H1 (cell line): ENCODE results near the gene TMEM135. TPM values are rescaled to one million over a fixed set of nuclear protein-coding genes. Genes with fewer than 3 reads are reported as not detected.

Source experiments
- CTCF ChIA-PET: fragments of 300-600 bp; sonication (Branson Sonifier 250); formaldehyde crosslinking; loops from one replicate; lab custom pipeline; 2021; ENCODE audit not compliant: partially characterized antibody; lab: Charles Lee
- POLR2A ChIA-PET: fragments of 300-600 bp; sonication (Branson Sonifier 250); formaldehyde crosslinking; loops from one replicate; lab custom pipeline; 2021; ENCODE audit warnings: inconsistent platforms; ENCODE audit not compliant: partially characterized antibody; lab: Charles Lee
- DNase-seq, 2 experiments: peaks; one replicate each; pipeline versions ENCODE4 v3.0.0 to v3.0.0-alpha.2; 2010 to 2022; ENCODE audit warnings: low spot score in 2 of 2, low read depth in 1 of 2, mixed read lengths in 1 of 2
- FAIRE-seq: peaks from 2 replicates; lab custom pipeline; 2011; peaks lifted over from hg19 to GRCh38; lab: Jason Lieb, UNC
- H2AFZ ChIP-seq: 2 replicates; pipeline ENCODE4 v1.8.1; 2012; ENCODE audit warnings: low read length, inconsistent platforms
- H2AK5ac ChIP-seq: 2 replicates; pipeline ENCODE4 v1.6.1; 2013; ENCODE audit warnings: low read depth, low read length
- H2BK120ac ChIP-seq: replicated peaks from 2 replicates; pipeline ENCODE3; 2013; ENCODE audit warnings: low read depth, low read length, inconsistent platforms
- H2BK12ac ChIP-seq: 2 replicates; pipeline ENCODE4 v1.6.1; 2013; ENCODE audit warnings: low read depth, low read length
- H2BK15ac ChIP-seq: 2 replicates; pipeline ENCODE4 v1.6.1; 2013; ENCODE audit warnings: low read length
- H2BK20ac ChIP-seq: 2 replicates; pipeline ENCODE4 v1.6.1; 2013; ENCODE audit warnings: low read length
- H2BK5ac ChIP-seq: 2 replicates; pipeline ENCODE4 v1.6.1; 2013; ENCODE audit warnings: low read depth, low read length
- H3K14ac ChIP-seq: 2 replicates; pipeline ENCODE4 v1.6.1; 2013; ENCODE audit warnings: inconsistent platforms; ENCODE audit not compliant: insufficient read length
- H3K18ac ChIP-seq: 2 replicates; pipeline ENCODE4 v1.6.1; 2013; ENCODE audit warnings: low read length; ENCODE audit errors: extremely low read depth
- H3K23ac ChIP-seq: 2 replicates; pipeline ENCODE4 v1.6.1; 2013; ENCODE audit warnings: inconsistent platforms; ENCODE audit not compliant: insufficient read length
- H3K23me2 ChIP-seq: 2 replicates; pipeline ENCODE4 v1.6.1; 2013; ENCODE audit warnings: low read depth, low read length
- H3K27ac ChIP-seq: 2 replicates; pipeline ENCODE4 v1.6.1; 2011; ENCODE audit warnings: low read depth, low read length, inconsistent platforms
- H3K27me3 ChIP-seq, 4 experiments: replicated peaks in 1 of 4; 1 replicate in 1 of 4; 2 replicates in 3 of 4; pipeline versions ENCODE4 v1.6.1 to v1.8.1; 2011 to 2013; ENCODE audit warnings: low read length in 3 of 4, mild to moderate bottlenecking in 3 of 4, inconsistent platforms in 2 of 4, mixed read lengths in 2 of 4, moderate library complexity in 1 of 4; ENCODE audit not compliant: control insufficient read depth in 3 of 4, insufficient read depth in 3 of 4; ENCODE audit errors: extremely low read depth in 1 of 4
- H3K36me3 ChIP-seq, 4 experiments: 2 replicates each; pipeline versions ENCODE4 v1.6.1 to v1.8.1; 2011 to 2013; ENCODE audit warnings: mild to moderate bottlenecking in 4 of 4, low read length in 3 of 4, moderate library complexity in 2 of 4, control low read depth in 1 of 4, inconsistent platforms in 1 of 4; ENCODE audit not compliant: insufficient read depth in 4 of 4, control insufficient read depth in 2 of 4
- H3K4ac ChIP-seq: replicated peaks from 2 replicates; pipeline ENCODE3; 2013; ENCODE audit warnings: low read length, low read depth, mixed read lengths, inconsistent platforms; ENCODE audit not compliant: insufficient read length
- H3K4me1 ChIP-seq, 4 experiments: replicated peaks in 1 of 4; 1 replicate in 1 of 4; 2 replicates in 3 of 4; pipeline versions ENCODE4 v1.6.1 to v1.8.1; 2011 to 2013; ENCODE audit warnings: low read length in 3 of 4, inconsistent platforms in 2 of 4, mixed read lengths in 1 of 4; ENCODE audit not compliant: insufficient read depth in 4 of 4, control insufficient read depth in 3 of 4
- H3K4me2 ChIP-seq, 2 experiments: 2 replicates each; pipeline versions ENCODE4 v1.6.1 to v1.8.1; 2011 to 2013; ENCODE audit warnings: low read depth in 2 of 2, low read length in 2 of 2, control low read depth in 1 of 2, inconsistent platforms in 1 of 2, mild to moderate bottlenecking in 1 of 2; ENCODE audit not compliant: insufficient read depth in 1 of 2
- H3K4me3 ChIP-seq, 4 experiments: fragments of 200-600, 300-600 bp in 1 of 4; sonication (generic), shearing (Covaris generic), sonication (Bioruptor Twin) in 1 of 4; 2 replicates each; pipeline versions ENCODE4 v1.5.1 to v1.8.1; 2011 to 2016; ENCODE audit warnings: low read length in 4 of 4, low read depth in 3 of 4, control low read depth in 2 of 4, inconsistent platforms in 2 of 4, mild to moderate bottlenecking in 2 of 4, mixed read lengths in 1 of 4, moderate library complexity in 1 of 4; ENCODE audit not compliant: insufficient read depth in 2 of 4; ENCODE audit errors: extremely low read depth in 1 of 4
- H3K56ac ChIP-seq: replicated peaks from 2 replicates; pipeline ENCODE3; 2013; ENCODE audit warnings: low read depth, mild to moderate bottlenecking, mixed read lengths, low read length, inconsistent platforms; ENCODE audit not compliant: insufficient read length
- H3K79me1 ChIP-seq: 2 replicates; pipeline ENCODE4 v1.6.1; 2013; ENCODE audit warnings: low read depth, low read length, control low read depth
- H3K79me2 ChIP-seq, 2 experiments: 2 replicates each; pipeline versions ENCODE4 v1.6.1 to v1.8.1; 2012 to 2013; ENCODE audit warnings: low read length in 2 of 2, mild to moderate bottlenecking in 2 of 2, inconsistent platforms in 1 of 2; ENCODE audit not compliant: insufficient read depth in 2 of 2, control insufficient read depth in 1 of 2
- H3K9ac ChIP-seq, 4 experiments: replicated peaks in 1 of 4; 1 replicate in 1 of 4; 2 replicates in 3 of 4; pipeline versions ENCODE4 v1.6.1 to v1.8.1; 2011 to 2013; ENCODE audit warnings: low read depth in 3 of 4, low read length in 3 of 4, control low read depth in 2 of 4, mild to moderate bottlenecking in 2 of 4, moderate library complexity in 2 of 4, inconsistent platforms in 1 of 4; ENCODE audit errors: extremely low read depth in 1 of 4
- H3K9me3 ChIP-seq, 2 experiments: 2 replicates each; pipeline versions ENCODE4 v1.6.1 to v1.8.1; 2012 to 2013; ENCODE audit warnings: mild to moderate bottlenecking in 2 of 2, moderate library complexity in 2 of 2, control low read depth in 1 of 2, inconsistent platforms in 1 of 2, low read depth in 1 of 2, low read length in 1 of 2, mixed read lengths in 1 of 2; ENCODE audit not compliant: insufficient read depth in 2 of 2
- H4K20me1 ChIP-seq, 2 experiments: replicated peaks in 1 of 2; 2 replicates each; pipeline versions ENCODE3 to v1.8.1; 2011 to 2013; ENCODE audit warnings: inconsistent platforms in 2 of 2, low read length in 2 of 2, mild to moderate bottlenecking in 1 of 2; ENCODE audit not compliant: insufficient read depth in 2 of 2, control insufficient read depth in 1 of 2
- H4K5ac ChIP-seq: 2 replicates; pipeline ENCODE4 v1.6.1; 2013; ENCODE audit warnings: low read length, low read depth, mixed read lengths, inconsistent platforms; ENCODE audit not compliant: insufficient read length
- H4K8ac ChIP-seq: 2 replicates; pipeline ENCODE4 v1.8.0; 2013; ENCODE audit warnings: mild to moderate bottlenecking, moderate library complexity, low read length, inconsistent platforms; ENCODE audit not compliant: insufficient read depth; ENCODE audit errors: extremely low read depth
- H4K91ac ChIP-seq: replicated peaks from 2 replicates; pipeline ENCODE3; 2013; ENCODE audit warnings: low read length, mixed read lengths, inconsistent platforms; ENCODE audit not compliant: insufficient read length
- ASH2L ChIP-seq: fragments of 200-600, 300-600 bp; sonication (generic); IDR thresholded peaks from one replicate; pipeline ENCODE4 v1.7.1; 2017; ENCODE audit warnings: low read length
- CBX8 ChIP-seq: fragments of 300-800, 300-1000 bp; sonication (generic); IDR thresholded peaks from 2 replicates; pipeline ENCODE4 v1.7.1; 2016; ENCODE audit warnings: low read depth, low read length, borderline replicate concordance
- EP300 ChIP-seq, 2 experiments: IDR thresholded peaks; 1 replicate in 1 of 2; 2 replicates in 1 of 2; pipeline ENCODE4 v1.6.1; 2011 to 2012; ENCODE audit warnings: low read depth in 2 of 2, low read length in 2 of 2, mild to moderate bottlenecking in 2 of 2, borderline replicate concordance in 1 of 2, inconsistent platforms in 1 of 2, moderate library complexity in 1 of 2
- GABPA ChIP-seq: IDR thresholded peaks from 2 replicates; pipeline ENCODE4 v1.6.1; 2011; ENCODE audit warnings: mild to moderate bottlenecking, low read length, moderate library complexity, borderline replicate concordance; ENCODE audit not compliant: insufficient read depth
- RBBP5 ChIP-seq: IDR thresholded peaks from 2 replicates; pipeline ENCODE4 v1.7.1; 2012; ENCODE audit warnings: low read depth, mild to moderate bottlenecking, inconsistent platforms, low read length, moderate library complexity, borderline replicate concordance
- SAP30 ChIP-seq: fragments of 300-600 bp; sonication (generic); IDR thresholded peaks from 2 replicates; pipeline ENCODE4 v1.7.1; 2012; ENCODE audit warnings: low read length, moderate library complexity, mild to moderate bottlenecking, inconsistent platforms; ENCODE audit not compliant: insufficient read depth, insufficient replicate concordance
- SP4 ChIP-seq: IDR thresholded peaks from 2 replicates; pipeline ENCODE4 v1.6.1; 2012; ENCODE audit warnings: low read length, inconsistent platforms
- SRF ChIP-seq: IDR thresholded peaks from 2 replicates; pipeline ENCODE4 v1.6.1; 2011; ENCODE audit warnings: mild to moderate bottlenecking, low read depth, low read length, moderate library complexity
- TAF1 ChIP-seq: IDR thresholded peaks from 2 replicates; pipeline ENCODE4 v1.6.1; 2011; ENCODE audit warnings: mild to moderate bottlenecking, low read depth, low read length
- TEAD4 ChIP-seq: IDR thresholded peaks from 2 replicates; pipeline ENCODE4 v1.6.1; 2012; ENCODE audit warnings: low read depth, low read length, inconsistent platforms, mixed read lengths
- ZNF274 ChIP-seq: IDR thresholded peaks from 2 replicates; pipeline ENCODE4 v1.7.0; 2012; ENCODE audit warnings: low read length, borderline replicate concordance; ENCODE audit errors: extremely low read depth
- WGBS, 2 experiments: shearing (Covaris generic) in 1 of 2; methylation state at CpG; one replicate each; pipeline versions ENCODE4 v1.1.6 to v1.1.7; 2013 to 2015; ENCODE audit warnings: low lambda C conversion rate in 2 of 2, mixed read lengths in 2 of 2, inconsistent platforms in 1 of 2, low coverage in 1 of 2, missing lambda C conversion rate in 1 of 2; ENCODE audit not compliant: insufficient replicate concordance in 2 of 2, insufficient coverage in 1 of 2, insufficient read length in 1 of 2; ENCODE audit errors: extremely low coverage in 1 of 2, missing lambda C conversion rate in 1 of 2; 5-methylcytosine and 5-hydroxymethylcytosine counted together
- polyA plus RNA-seq, 7 experiments: library from polyadenylated mRNA; depleted of rRNA in 3 of 7; stranded (reverse) in 5 of 7; unstranded in 2 of 7; fragments of >200 nt in 5 of 7; fragments of 200-250 nt in 2 of 7; gene quantifications; 1 replicate in 5 of 7; 2 replicates in 1 of 7; 4 replicates in 1 of 7; pipeline versions ENCODE4 v1.2.1 to v1.2.3, GENCODE V29; 2011 to 2013; ENCODE audit warnings: missing spikeins in 2 of 7, mixed read lengths in 2 of 7
- total RNA-seq: library from RNA; stranded (reverse); fragmentation: NEBNext Ultra II Directional; extraction: Animal tissue kit (Norgen Biotek cat#: 25700); gene quantifications from 2 replicates; pipeline ENCODE4 v1.2.1, GENCODE V29; 2021
- TF ChIP-seq, protein P1 (sequence below), 3 experiments: IDR thresholded peaks; 1 replicate in 2 of 3; 2 replicates in 1 of 3; pipeline versions ENCODE4 v1.5.1 to v1.6.1; 2011; ENCODE audit warnings: low read length in 3 of 3, mild to moderate bottlenecking in 3 of 3, inconsistent platforms in 2 of 3, low read depth in 1 of 3, moderate library complexity in 1 of 3; ENCODE audit not compliant: insufficient read depth in 1 of 3; ENCODE audit errors: control extremely low read depth in 1 of 3

Gene TMEM135
- total and polyA plus RNA-seq, 2 of the 8 experiments (the other 6 are each of a cell fraction or from before 2014, with no cell fraction given), result 9.3 to 31.3 TPM

DNA sequence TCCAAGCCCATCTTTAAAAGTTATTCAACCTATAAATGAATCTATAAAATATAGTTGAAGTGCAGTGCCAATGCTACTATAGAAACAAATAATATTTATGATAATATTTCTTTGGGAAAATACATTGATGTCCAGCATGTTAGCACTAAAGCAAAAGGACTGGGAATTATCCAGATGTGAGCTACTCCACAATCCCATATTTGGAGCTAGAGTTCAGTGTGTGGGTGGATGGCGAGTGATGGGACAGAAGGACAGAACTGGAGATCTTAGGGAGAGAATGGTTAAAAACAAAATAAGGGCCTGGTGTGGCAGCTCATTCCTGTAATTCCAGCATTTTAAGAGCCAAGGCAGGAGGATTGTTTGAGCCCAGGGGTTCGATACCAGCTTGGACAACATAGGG, 216.8 kb downstream of the TMEM135 start:
- Histone ChIP-seq H3K4ac (no peak overlapping the region), H2AFZ (no peak overlapping the region), H4K8ac (no peak overlapping the region), H2AK5ac (no peak overlapping the region), H3K9me3 (no peaks in the 10 kb centered on the region), H3K4me3 (no peak overlapping the region), H4K20me1 (peaks cover 0 to 1% of the 10 kb centered on the region in 2 experiments), H3K23me2 (no peaks in the 10 kb centered on the region), H2BK120ac (no peak overlapping the region), H3K18ac (no peak overlapping the region), H2BK15ac (no peak overlapping the region), H3K79me1 (no peaks in the 10 kb centered on the region), H2BK20ac (no peak overlapping the region), H2BK5ac (no peak overlapping the region), H3K14ac (no peak overlapping the region), H3K27ac (no peak overlapping the region), H3K56ac (no peak overlapping the region), H4K5ac (no peak overlapping the region), H3K23ac (no peak overlapping the region), H3K27me3 (peaks cover 0 to 1% (median 0%) of the 10 kb centered on the region in 4 experiments; a peak in 1 of 7 replicates), H3K9ac (no peak overlapping the region), H3K4me1 (no peaks in the 10 kb centered on the region; a peak in 1 of 7 replicates), H3K4me2 (no peak overlapping the region), H2BK12ac (no peak overlapping the region), H4K91ac (no peak overlapping the region), H3K79me2 (no peaks in the 10 kb centered on the region), H3K36me3 (no peaks in the 10 kb centered on the region)
- DNase-seq (no peak), FAIRE-seq (no peak)
- ChIA-PET POLR2A (no interaction called here), CTCF (no interaction called here)
- WGBS, 2 experiments, result 98% methylated on average over 2 of the region's 2 CpGs; no CpG with 5 or more reads in 1 of the 2 experiments
- no peak for TF ChIP-seq SRF
- TF ChIP-seq RBBP5, result no peak
- no peak for TF ChIP-seq TAF1
- no peak for TF ChIP-seq SAP30
- no peak for TF ChIP-seq ZNF274
- TF ChIP-seq ASH2L, result no peak
- no peak for TF ChIP-seq CBX8
- TF ChIP-seq TEAD4, result no peak
- TF ChIP-seq EP300 (IDR thresholded peaks at IDR 0.05; ENCODE audit: borderline replicate concordance in 1 of 2, low read depth in 2 of 2, low read length in 2 of 2), result no peak
- TF ChIP-seq, protein P1, sequence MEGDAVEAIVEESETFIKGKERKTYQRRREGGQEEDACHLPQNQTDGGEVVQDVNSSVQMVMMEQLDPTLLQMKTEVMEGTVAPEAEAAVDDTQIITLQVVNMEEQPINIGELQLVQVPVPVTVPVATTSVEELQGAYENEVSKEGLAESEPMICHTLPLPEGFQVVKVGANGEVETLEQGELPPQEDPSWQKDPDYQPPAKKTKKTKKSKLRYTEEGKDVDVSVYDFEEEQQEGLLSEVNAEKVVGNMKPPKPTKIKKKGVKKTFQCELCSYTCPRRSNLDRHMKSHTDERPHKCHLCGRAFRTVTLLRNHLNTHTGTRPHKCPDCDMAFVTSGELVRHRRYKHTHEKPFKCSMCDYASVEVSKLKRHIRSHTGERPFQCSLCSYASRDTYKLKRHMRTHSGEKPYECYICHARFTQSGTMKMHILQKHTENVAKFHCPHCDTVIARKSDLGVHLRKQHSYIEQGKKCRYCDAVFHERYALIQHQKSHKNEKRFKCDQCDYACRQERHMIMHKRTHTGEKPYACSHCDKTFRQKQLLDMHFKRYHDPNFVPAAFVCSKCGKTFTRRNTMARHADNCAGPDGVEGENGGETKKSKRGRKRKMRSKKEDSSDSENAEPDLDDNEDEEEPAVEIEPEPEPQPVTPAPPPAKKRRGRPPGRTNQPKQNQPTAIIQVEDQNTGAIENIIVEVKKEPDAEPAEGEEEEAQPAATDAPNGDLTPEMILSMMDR (IDR thresholded peaks at IDR 0.05; ENCODE audit: control extremely low read depth in 1 of 3, insufficient read depth in 1 of 3, low read depth in 1 of 3, low read length in 3 of 3), result no peak
- TF ChIP-seq SP4, result no peak
- no peak for TF ChIP-seq GABPA
